GM18870 (cell line): Measurements from ENCODE around the gene RRP9.

Experiments
- ATAC-seq: cut with Tn5 transposase; IDR thresholded peaks from one replicate; pipeline ENCODE4 v1.9.1; 2021; ENCODE audit warnings: moderate library complexity; ENCODE audit not compliant: unreplicated experiment

The RRP9 gene

DNA sequence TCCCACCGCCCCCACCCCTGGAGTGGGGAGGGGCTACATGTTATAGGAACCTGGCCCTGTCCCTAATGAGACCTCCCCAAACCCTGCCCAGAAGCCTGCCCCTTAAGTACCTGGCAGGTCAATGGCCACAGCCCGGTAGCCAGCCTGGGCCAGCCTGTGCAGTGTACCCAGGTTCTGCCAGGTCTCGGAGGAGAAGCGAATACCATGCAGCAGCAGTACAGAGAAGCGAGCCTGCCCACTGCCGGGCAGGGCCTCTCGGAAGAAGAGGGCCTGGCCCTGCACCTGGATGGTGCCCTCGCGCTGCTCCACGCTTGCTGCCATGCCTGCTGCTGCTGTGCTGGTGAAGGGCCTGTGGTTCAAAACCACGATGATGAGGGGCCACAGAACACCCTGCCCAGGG is 29.6 kb upstream of the RRP9 start:
- no peak for ATAC-seq

DNA sequence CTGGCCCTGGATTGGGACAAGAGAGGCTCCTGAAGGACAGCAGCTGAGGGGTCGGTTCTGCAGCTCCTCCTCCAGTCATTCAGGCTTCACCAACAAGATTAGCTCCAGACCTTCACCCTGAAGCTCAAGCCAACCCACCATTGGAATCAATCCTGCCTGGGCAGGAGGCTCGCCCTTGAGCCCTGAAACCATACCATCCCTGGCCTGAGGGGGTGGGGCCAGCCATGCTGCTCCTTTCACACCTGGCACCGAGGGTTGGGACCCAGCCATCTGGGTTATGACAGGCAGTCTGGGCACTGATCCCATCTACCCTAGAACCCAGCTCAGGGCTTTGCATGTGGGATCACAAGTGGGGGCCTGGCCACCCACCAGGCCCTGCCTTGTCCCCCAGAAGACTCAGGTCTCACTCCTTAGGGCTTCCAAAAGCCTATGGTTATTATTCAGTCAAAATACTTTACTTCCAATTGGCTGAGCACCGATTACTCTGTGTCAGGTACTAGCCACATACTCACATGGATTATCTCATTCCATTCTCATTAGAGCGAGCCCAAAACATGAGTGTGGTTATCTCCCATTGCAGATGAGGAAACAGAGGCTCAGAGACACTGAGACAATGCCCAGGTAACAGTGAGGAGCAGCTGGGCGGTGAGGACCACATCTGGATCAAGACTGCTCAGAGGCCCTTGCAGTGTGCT is 29.0 kb upstream of the RRP9 start:
- ATAC-seq, result no peak

DNA sequence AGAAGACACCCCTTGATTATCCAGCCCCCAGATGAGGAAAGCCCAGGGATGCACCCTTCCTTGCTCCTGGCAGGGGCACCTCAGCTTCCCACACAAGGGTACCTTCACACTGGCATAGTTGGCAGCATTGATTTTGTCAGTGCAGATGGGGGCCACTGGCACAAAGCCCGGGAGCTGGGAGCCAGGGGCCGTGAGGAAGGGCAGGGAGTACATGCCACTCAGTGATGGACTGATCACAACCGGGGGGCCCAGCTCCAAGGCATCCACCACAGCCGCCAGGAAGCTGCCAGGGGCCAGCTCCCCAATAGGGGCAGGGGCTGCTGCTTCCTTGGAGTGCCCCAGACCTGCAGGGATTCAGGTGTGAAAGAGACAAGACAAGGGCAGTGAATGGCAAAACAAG is 28.1 kb upstream of the RRP9 start:
- ATAC-seq, result no peak

DNA sequence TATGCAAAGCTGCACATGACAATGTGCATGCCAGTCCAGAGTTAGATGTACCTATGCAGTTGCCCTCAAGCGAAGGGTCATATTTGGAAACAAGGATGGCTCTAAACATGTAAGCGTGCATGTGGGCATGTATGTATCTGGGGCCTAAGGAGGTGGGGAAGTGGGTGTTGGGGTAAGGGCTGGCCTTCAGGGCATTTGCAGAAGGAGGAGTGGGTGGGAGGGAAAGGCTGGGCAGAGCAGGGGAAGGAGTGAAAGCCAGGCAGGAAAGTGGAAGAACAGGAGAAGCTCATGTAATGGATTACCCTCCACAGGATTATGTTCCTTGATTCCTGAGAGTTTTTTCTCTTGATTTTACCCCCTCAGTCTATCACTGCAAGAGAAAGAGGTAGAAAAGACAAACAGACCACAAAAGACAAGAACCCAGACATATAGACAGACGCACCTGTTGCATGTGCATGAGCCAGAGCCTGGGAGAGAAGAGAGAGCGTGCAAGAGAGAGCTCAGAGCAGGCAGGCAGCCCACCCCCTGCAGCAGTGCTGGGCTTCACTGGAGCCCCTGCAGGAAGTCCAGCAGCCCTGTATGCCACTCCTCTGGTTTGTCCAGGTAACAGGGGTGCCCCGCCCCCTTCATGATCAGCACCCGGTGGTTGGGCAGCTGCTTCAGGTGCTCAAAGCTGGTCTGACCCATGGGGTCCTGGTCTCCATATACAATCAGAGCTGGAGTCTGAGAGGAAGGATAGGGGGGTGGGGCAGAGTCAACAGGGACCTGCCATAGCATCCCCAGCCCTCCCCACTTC is 27.4 kb upstream of the RRP9 start:
- no peak for ATAC-seq

DNA sequence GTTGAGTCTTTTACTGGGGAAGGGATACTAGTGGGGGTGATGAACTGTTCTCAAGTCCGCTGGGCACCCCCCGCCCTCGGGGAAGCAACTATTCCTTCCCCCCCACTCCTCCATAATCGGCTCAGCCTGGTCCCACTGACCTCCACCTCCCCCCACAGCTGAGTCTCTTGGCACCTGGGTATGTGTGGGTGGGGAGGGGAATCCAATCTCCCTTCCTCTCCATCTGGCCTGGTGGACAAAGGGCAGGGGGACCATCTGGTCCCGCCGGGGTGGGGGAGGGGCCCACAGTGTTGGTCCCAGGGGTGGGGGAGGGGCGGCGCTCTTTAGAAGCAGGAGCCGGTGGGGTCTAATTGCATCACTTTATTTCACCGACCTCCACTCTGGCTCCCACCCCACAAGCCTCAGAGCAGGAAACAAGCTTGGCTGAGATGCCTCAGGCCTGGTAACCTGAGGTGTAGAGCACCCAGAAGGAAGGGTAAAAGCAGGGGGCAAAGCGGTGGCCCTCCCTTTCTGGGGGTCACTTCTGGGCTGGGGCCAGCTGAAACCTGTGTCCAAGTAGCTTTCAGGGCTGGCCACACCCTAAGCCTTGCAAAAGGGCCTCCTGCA is 26.6 kb upstream of the RRP9 start:
- no peak for ATAC-seq

DNA sequence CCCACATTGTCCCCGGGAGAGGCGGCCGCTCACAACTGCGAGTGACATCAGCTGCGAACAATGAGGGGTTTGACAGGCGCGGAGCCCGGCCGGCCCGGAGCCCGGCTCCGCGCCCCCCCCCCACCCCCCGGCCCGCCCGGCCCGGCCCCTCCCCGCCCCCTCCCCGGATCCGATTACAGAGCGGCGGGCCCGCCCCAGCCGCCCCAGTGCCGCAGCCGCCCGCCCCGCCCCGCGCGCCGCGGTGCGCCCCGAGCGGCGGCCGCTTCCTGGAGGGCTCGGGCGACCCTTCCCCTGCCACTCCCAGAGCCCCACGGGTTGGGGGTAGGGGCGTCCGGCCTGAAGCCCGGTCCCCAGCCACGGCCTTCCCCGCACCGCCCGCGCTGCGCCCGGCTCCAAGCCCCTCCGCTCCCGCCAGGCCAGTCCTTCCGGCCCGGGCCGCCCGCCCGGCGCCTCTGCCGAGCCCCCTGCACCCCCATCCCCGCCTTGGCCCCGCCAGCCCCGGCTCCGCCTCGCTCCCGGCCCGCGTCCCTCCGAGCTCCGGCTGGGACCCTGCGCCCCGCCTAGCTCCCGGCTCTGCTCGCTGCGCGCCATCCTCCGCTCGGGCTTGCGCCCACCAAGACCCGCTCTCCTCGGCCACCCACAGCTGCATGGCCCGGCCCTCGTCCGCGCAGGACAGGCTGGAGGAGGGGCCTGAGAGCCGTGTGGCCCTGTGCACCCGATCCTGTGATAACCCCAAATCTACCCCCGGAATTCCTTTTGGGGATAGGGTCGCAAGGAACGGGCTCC is 25.9 kb upstream of the RRP9 start, which contains the start of gene PCBP4:
Gene PCBP4, minus strand, starts transcription at position 71 of the 786 bp plus-strand sequence. CDS start 6,214 bp downstream, outside the sequence.
- no peak for ATAC-seq

DNA sequence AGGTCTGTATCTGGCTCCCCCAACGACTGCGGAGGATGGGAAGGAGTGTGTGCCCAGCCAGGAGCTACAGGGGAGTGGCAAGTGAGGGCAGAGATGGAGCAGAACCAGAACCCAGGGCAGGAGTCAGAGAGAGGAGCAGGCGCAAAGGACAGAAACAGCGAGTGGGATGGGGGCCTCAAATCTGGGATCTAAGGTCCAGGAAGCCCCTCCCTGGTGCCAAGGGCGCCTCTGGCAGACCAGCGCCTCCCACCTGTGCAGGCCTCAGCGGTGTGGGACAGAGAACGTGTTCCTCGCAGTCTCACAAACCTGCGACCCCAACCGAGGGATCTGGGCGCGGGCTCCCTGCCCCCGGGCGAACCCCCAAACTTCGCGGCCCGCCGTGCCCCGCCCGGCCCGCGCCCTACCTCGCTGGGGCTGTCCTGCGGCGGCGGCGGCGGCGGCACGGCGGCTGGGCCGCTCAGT is 25.2 kb upstream of the RRP9 start:
- ATAC-seq, result no peak

DNA sequence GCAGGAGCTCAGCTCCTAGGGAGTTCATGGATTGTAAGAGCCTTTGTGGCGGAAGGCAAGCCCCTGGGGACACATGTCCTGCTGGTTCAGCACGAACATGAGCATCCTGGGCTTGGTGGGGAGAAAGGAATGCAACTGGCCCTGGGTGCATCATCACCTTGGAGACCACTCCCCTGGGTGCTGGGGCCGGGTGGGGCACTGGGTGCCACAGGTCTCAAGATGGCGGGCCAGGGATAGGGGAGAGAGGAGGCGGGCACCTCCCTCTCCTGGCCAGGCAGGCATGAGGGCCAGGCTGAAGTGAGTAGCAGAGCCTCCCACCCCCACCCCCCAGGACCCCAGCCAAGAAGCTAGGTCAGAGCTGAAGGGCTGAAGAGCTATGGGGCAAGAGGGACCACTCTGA is 24.8 kb upstream of the RRP9 start:
- ATAC-seq, result no peak

DNA sequence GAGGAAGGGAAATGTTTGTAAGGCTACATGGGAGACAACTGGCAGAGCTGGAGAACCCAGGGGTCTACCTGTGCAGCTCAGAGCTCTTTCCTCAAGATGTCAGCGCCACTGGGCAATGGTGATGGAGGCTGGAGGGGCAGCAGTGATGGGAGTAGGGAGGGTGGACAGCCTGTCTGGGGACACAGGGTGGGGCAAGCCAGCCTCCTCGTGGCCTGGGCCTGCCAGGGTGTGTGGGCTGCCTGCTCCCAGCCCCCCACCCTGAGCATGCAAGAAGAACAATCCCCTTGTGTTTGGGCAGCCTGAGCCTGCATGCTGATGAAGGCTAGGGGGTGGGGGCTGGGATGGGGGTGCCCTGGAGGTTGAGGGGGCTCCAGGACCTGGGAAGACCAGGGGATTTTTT is 24.3 kb upstream of the RRP9 start:
- ATAC-seq, result no peak

DNA sequence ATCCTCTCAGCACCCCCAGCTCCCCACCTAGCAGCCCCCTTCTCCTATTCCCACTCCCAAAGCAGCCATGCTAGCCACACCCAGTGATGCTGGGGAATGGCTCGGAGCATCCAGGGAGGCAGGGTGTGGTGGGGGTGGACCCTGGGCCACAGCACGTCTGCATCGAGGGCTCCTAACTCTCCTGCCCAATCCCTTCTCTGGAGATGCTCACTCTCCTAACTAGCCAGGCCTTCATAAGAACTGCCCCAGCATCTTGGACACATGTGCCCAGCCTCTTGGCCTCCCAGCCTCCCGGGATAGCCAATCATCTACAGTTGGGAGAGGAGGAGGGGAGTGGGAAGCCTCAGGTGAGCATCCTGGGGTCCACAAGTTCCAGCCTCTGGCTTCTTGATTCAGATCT is 22.8 kb upstream of the RRP9 start:
- ATAC-seq, result no peak

DNA sequence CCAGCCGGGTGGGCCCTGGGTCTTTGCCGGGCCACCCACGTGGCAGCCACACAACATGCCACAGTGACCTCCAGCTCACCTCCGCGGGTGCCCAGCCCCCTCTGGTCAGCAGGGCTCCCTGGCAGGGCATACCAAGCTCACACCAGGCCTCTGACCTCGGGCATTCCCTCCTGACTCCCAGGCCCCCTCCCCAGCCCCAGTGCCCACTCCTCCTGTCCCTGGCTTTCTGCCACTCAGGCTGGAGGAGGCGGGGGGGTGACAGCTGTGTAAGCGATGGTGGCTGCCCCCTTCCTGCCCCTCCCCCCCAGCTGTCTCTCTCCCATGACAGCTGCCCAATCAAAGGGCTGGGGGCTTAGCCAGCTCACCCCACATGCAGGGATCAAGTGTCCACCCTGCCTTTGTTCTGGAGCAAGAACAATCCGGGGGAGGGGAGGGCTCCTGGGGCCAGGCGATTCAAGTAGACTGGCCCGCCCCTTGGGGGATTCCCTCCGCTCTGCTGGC is 22.3 kb upstream of the RRP9 start:
- no peak for ATAC-seq

DNA sequence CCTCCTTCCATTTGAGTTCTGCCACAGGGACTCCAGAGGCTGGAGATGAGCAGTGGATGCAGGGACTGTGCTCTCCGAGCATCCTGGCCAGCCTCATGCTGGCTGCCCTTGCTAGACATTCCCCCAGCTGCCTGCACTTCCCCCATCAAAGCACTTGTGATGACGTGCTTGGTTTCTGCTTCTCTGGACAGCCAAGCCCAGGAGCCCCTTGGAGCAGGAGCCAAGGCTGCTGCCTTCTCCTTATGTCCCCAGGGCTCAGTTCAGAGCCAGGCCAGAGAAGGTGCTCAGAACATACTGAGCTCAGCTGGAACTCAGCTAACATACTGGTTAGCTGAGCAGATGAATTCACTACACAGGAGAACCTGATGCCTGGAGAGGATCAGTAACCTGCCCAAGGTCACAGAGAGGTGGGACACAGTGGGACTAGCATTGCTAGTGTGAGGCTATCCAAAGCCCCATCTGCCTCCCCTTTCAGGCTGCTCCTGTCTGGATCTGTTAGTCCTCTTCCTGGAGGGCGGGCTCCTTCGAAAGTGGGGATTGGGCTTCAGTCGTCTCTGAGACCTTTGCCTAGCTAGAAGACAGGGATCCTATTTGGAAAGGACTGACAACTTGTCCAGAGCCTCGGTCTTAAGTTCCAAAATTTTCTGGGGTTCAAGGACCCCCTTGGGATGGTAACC is 21.3 kb upstream of the RRP9 start:
- ATAC-seq, result no peak

DNA sequence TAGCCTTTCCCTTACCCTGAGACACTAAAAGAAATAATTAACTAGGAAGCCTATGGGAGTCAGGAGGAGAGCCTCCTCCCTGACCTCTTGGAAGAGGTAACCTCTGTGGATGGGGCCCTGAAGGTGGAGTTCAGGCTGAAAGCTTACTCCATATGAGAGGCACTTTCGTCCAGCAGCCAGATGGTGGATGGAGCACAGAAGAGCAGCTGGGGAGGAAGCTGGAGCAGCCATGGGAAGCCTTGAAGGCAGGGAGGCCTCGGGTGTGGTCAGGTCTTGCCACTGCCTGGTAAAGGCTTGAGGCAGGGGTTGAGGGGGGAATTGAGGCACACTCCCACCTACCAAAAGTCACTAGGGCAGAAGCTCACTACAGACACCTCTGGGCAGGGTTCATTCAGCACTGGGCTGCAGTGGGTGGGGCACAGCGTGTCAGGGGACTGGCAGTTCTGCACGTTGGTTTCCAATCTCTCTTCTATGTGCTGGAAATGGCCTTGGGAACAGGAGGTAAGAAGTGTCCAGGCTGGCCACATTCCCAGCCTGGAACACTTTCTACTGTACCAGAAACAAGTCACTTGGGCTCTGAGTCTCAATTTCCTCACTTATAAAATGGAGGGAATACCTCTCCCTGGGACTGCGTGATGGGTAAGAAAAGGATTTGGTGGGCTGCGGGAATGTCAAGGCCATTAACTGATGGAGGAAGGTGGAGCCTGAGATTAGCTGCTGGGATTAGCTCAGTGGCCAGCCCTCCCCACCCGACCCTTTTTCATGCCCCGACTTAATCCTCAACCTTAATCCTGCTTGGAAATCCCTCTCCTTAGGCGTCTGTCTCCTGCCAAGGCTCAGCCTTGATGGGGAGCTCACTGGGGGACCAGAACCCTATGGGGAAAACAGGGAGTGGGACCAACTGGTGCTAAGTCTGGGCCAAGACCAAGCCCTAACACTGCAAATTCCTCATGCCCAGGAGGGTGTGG is 20.2 kb upstream of the RRP9 start:
- no peak for ATAC-seq

DNA sequence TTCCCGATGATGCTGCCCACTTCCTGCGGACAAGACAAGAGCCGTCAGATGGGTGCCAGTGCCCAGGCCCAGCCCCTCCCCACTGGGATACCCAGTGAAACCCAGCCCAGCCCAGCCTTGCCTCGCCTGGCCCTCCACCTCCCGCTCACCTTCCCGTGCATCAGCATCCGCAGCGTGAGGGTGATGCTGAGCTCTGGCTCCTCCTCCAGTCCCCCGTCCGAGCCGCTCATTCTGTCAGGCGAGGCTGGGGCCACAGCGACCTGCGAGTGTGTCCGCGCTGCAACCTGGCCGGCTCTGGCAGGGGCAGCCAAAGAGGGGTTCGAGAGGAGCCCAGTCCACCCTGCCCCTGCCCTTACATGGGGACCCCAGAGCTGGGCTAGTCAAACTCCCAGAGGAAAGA is 19.3 kb upstream of the RRP9 start:
- ATAC-seq, result no peak

DNA sequence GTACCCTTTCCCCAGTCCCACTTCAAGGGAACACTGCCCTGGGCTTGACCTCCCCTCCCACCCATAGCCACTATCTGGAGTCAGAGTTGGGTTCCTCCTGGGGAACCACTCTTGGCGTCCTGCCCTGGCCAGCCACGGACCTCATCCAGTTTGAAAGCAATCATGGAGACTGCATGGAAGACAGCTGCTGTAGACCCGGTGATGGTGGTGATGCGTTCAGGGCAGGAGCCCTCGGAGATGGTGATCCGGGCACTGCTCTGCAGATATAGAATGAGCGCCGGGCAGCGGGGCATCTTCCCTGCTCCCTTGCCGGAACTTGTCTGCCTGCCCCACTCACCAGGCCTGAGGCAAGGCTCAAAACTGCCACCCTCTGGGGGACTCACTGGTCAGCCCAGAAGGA is 18.7 kb upstream of the RRP9 start:
- no peak for ATAC-seq

DNA sequence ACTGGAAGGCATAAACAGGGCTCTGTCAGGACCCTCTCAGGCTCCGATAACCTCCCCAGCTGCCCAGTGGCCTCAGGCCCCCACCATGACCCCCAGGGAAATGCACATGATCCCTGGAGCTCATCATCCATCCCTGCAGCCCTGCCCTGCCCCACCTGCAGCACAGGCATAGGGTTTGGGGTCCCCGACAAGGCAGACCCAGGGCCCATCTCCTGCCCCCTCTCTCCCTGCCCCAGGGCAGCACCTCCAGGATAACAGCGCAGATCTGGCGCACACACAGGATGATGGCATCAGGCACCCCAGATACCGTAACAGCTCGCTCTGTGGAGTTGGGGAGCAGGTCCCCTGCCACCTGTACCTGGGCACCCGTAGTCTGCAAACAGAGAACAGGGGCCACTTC is 17.9 kb upstream of the RRP9 start:
- ATAC-seq, result no peak

DNA sequence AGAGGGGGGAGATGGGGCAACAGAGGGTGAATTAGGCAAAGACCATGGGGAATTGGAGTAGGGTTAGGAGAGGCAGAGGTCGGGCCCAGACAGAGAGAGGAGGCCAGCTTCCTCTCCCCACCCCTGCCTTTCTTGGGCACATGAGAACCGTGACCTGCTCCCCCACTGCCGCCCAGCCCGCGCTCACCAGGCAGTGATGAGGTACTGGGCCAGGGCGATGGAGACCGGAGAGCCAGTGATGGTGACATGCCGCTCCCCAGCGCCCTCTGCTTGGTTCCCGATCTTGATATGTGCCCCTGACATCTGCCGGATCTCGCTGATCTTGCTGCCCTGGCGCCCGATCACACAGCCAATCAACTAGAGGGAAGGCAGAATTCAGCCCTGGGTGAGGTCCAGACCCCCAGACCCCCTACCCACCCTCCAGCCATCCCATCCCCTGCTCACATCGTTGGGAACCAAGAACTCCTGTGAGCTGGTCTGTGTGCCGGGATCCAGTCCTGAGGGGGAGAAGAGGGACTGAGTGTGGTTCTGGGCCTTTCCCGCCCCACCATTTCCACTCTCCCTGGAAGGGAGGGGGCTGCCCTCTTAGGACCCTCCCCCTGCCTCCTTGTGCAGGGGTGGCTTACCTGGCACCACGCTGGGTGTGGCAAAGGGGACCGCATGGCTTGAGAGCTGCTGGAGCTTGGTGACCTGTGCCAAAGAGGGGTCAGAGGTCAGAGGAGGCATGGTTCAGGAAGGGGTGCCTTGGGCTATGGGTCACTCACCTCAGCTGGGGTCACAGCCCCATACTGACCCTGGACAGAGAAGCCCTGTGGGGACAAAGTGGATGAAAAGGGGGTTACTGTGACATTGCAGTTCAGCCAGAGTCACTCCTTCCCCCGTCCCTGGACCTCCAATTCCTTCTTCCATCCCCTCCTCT is 17.2 kb upstream of the RRP9 start:
- ATAC-seq, result no peak

DNA sequence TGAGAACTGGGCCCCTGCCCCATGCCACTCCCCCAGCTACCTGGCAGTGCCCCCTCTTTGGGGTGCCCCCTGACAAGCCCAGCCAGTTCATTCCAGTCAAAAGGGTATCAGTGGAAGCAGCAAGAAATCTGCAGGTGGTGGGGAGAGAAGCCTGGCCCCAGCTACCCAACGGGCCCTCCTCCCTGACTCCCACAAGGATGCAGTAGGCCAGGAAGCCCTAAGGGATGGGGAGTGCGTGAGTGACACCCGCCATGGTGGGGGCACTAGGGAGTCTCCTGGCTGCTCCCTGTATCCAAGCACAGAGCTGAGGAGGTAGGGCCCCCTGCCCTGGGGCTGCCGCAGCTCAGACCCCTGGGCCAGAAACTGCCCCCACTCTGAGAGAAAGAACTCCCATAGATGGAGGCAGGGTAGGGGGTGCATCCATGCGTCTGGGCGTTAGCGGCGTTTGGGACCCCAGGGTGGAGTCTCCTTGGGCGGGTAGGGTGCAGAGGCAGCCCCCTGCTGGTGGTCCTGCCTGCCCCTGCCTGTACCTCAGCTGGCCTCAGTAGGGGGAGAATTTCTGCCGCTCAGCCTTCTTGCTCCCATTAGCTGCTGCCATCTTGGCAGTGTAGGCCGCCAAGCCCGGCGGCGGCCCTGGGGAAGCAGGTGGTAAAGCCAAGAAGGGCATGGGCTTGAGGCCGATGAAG is 16.0 kb upstream of the RRP9 start:
- no peak for ATAC-seq
